ENCODE measurements around the gene SIL1.
"Not testable (repeated sequence)": the region's sequence is repeated elsewhere in the genome, so short reads cannot be mapped to it uniquely, and the experiment has no call there.

The SIL1 gene

GRCh38 chr5:139025651-139026050, 172.5 kb downstream of the SIL1 start:
- DNase-seq (ENCODE audit: low read depth), result no peak

GRCh38 chr5:139023286-139023685, 174.9 kb downstream of the SIL1 start:
- no peak for DNase-seq (ENCODE audit: low read depth)

GRCh38 chr5:139022528-139022927, 175.6 kb downstream of the SIL1 start:
- no peak for DNase-seq (ENCODE audit: low read depth)

- no peak for DNase-seq (ENCODE audit: low read depth)
Measured at GRCh38 chr5:139021346-139021745, 176.8 kb downstream of the SIL1 start.

GRCh38 chr5:139019880-139020279, 178.3 kb downstream of the SIL1 start:
- DNase-seq (ENCODE audit: low read depth), result no peak

- DNase-seq (ENCODE audit: low read depth), result no peak
Measured at GRCh38 chr5:139019211-139019610, 179.0 kb downstream of the SIL1 start.

GRCh38 chr5:139017624-139018023, 180.5 kb downstream of the SIL1 start:
- DNase-seq (ENCODE audit: low read depth), result no peak

GRCh38 chr5:139016186-139016585, 182.0 kb downstream of the SIL1 start:
- DNase-seq (ENCODE audit: low read depth), result no peak

- peak; percentile 36 for DNase-seq (ENCODE audit: low read depth)
Measured at GRCh38 chr5:139014726-139015125, 183.4 kb downstream of the SIL1 start.

GRCh38 chr5:139012176-139012575, 186.0 kb downstream of the SIL1 start:
- DNase-seq (ENCODE audit: low read depth), result no peak

- not testable (repeated sequence) for DNase-seq (ENCODE audit: low read depth)
Measured at GRCh38 chr5:139011156-139011555, 187.0 kb downstream of the SIL1 start.

- DNase-seq (ENCODE audit: low read depth), result no peak
Measured at GRCh38 chr5:139004374-139005307, 193.5 kb downstream of the SIL1 start.

GRCh38 chr5:138999674-139000073, 198.5 kb downstream of the SIL1 start:
- no peak for DNase-seq (ENCODE audit: low read depth)

GRCh38 chr5:138998521-138998920, 199.6 kb downstream of the SIL1 start:
- DNase-seq (ENCODE audit: low read depth), result no peak

GRCh38 chr5:138996120-138996519, 202.0 kb downstream of the SIL1 start:
- DNase-seq (ENCODE audit: low read depth), result no peak

GRCh38 chr5:138990986-138991590, 207.1 kb downstream of the SIL1 start:
- DNase-seq (ENCODE audit: low read depth), result no peak

GRCh38 chr5:138989720-138990119, 208.4 kb downstream of the SIL1 start:
- DNase-seq (ENCODE audit: low read depth), result no peak

- DNase-seq (ENCODE audit: low read depth), result no peak
Measured at GRCh38 chr5:138986186-138986800, 211.9 kb downstream of the SIL1 start.

GRCh38 chr5:138985683-138986082, 212.5 kb downstream of the SIL1 start:
- no peak for DNase-seq (ENCODE audit: low read depth)

- no peak for DNase-seq (ENCODE audit: low read depth)
Measured at GRCh38 chr5:138985256-138985655, 212.9 kb downstream of the SIL1 start.

GRCh38 chr5:138983984-138984383, 214.2 kb downstream of the SIL1 start:
- no peak for DNase-seq (ENCODE audit: low read depth)

- no peak for DNase-seq (ENCODE audit: low read depth)
Measured at GRCh38 chr5:138981586-138981985, 216.6 kb downstream of the SIL1 start.

GRCh38 chr5:138981131-138981530, 217.0 kb downstream of the SIL1 start:
- DNase-seq (ENCODE audit: low read depth), result peak; percentile 41
